GM10266 (cell line): Measurements from ENCODE around the gene SLC27A3.

Source experiments
- DNase-seq: peaks from one replicate; pipeline ENCODE4 v3.0.0; 2012; ENCODE audit errors: extremely low spot score
- CTCF ChIP-seq: IDR thresholded peaks from 2 replicates; pipeline ENCODE4 v1.5.1; 2012; ENCODE audit warnings: mild to moderate bottlenecking, low read depth; ENCODE audit not compliant: control insufficient read depth, insufficient read depth; ENCODE audit errors: missing control alignments

The SLC27A3 gene

DNA sequence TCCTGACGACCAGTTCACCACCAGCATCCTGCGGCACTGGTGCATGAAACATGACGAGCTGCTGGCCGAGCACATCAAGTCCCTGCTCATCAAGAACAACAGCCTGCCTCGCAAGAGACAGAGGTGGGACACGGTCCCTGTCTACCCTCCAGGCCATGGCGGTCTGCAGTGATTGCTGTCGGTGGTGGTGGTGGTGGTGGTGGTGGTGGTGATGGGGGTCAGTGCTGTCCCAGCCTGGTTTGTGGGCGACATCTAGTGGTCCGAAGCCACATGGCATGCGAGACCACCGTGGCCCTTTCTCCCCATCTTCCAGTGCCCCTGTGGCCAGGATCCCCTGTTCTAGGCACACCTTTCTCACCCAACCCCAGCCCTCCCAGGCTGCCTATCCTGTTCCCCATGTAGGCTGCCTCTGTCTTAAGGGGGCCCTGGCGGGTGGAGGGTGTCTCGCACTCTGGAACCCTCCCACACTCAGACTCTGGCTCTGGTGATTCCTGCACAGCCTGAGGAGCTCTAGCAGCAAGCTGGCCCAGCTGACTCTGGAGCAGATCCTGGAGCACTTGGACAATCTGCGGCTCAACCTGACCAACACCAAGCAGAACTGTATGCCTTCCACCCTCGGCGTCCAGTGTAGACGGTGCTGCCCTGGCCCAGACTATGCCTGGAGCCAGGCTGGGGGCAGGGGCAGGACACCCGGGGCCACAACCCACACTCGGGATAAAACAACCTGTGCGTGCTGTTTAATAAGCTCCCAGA lies 3.2 kb upstream of the SLC27A3 start:
- peak; percentile 41 for TF ChIP-seq CTCF
- no peak for DNase-seq

DNA sequence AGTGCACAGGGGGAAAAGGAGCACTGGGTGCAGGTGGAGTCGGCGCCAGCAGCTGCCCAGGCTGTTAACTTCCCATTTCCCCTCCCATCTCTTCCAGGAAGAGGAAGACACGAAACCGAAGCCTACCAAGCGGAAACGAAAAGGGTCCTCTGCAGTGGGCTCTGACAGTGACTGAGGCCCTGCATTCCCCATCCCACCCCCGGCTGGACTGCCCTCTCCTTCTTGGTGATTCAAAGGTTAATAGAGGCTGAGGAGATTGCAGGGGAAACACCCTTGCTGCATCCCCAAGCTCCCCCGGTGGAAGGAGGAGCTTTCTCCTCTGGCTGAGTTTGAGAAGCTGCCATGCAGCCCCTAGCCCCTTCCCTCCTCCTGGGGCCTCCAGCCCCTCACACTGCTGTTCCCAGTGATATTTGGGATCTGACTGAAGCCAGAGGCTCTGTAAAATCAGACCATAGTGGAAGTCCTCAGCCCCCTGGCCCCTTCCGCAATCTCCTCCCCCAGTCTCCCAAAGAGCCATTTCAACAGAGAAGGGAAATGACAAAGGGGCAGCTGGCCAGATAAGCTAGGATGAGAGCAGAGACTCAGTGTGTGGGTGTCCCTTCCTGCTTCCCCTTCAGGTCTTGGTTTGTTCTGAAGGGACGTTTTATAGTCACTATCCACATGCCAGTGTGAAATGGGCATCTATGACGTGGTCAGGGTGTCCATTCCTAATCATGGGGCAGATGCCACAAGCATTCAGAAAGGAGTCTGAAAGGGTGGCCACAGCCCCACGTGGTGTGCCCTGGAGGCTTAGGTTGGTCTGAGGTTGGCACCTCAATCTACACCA lies 1.9 kb upstream of the SLC27A3 start:
- TF ChIP-seq CTCF = no peak
- no peak for DNase-seq

- TF ChIP-seq CTCF = no peak
- no peak for DNase-seq
These were observed 1.1 kb upstream of the SLC27A3 start for GRCh38 chr1:153774026-153774595.

- DNase-seq = peak; percentile 67
- TF ChIP-seq CTCF = no peak
These were observed 486 bp downstream of the SLC27A3 start for GRCh38 chr1:153775458-153776327.

DNA sequence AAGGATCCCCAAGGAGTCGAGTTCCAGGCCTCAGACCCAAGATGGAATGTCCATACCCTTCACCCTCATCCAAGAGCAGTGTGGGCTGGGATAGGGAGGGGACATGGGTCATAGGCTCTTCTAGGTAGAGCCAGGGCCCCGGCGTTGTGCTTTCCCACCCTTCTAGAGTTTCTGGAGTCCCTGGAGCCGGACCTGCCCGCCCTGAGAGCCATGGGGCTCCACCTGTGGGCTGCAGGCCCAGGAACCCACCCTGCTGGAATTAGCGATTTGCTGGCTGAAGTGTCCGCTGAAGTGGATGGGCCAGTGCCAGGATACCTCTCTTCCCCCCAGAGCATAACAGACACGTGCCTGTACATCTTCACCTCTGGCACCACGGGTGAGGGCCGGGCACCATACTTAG lies 1.1 kb downstream of the SLC27A3 start:
- TF ChIP-seq CTCF = no peak
- DNase-seq = no peak

DNA sequence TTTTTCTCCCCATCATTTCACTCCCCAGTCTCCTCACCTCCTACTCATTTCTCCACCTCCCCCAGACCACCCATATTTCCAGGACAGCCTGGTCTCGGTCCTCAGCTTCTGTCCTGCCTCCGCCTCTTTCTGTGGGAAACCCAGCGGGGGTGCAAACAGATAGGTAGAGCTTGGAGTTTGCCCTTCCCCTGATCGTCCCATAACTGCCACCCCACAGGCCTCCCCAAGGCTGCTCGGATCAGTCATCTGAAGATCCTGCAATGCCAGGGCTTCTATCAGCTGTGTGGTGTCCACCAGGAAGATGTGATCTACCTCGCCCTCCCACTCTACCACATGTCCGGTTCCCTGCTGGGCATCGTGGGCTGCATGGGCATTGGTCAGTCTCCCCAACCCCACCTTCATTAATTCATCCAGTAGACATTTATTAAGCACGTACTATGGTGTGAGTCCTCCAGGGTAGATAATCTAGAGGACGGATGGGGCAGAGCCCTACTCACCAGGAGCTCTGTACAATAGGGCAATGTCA lies 1.7 kb downstream of the SLC27A3 start:
- TF ChIP-seq CTCF = no peak
- DNase-seq = no peak
